GM23338 (cell line): ENCODE data around the gene FNDC11. TPM values are rescaled to one million over a fixed set of nuclear protein-coding genes. Genes with fewer than 3 reads are reported as not detected.

Experiments used
- ATAC-seq: fragments of 200-7000 bp; cut with Tn5 transposase; 3 replicates; pipeline ENCODE4 v1.9.1; 2020
- DNase-seq: peaks from one replicate; pipeline ENCODE4 v3.0.0-alpha.2; 2015; ENCODE audit warnings: low spot score
- H2AFZ ChIP-seq: fragments of 200-600 bp; sonication (generic); 2 replicates; pipeline ENCODE4 v1.8.0; 2016; ENCODE audit warnings: antibody characterized with exemption, mild to moderate bottlenecking, moderate library complexity
- H3F3A ChIP-seq: fragments of 200-600 bp; sonication (generic); replicated peaks from 2 replicates; pipeline ENCODE4 v1.8.0; 2017; ENCODE audit warnings: antibody characterized with exemption, mixed run types, low read depth
- H3K27ac ChIP-seq: fragments of 200-600 bp; sonication (generic); 2 replicates; pipeline ENCODE4 v1.6.1; 2016; ENCODE audit warnings: low read depth
- H3K27me3 ChIP-seq: fragments of 200-600 bp; sonication (generic); 2 replicates; pipeline ENCODE4 v1.8.0; 2016; ENCODE audit warnings: mild to moderate bottlenecking, mixed run types, moderate library complexity; ENCODE audit not compliant: insufficient read depth
- H3K36me3 ChIP-seq: fragments of 200-600 bp; sonication (generic); 2 replicates; pipeline ENCODE4 v1.8.0; 2016; ENCODE audit warnings: mild to moderate bottlenecking; ENCODE audit not compliant: insufficient read depth
- H3K4me1 ChIP-seq: fragments of 200-600 bp; sonication (generic); 2 replicates; pipeline ENCODE4 v1.8.0; 2016; ENCODE audit warnings: mild to moderate bottlenecking, moderate library complexity; ENCODE audit not compliant: insufficient read depth
- H3K4me2 ChIP-seq: fragments of 200-600 bp; sonication (generic); 2 replicates; pipeline ENCODE4 v1.7.1; 2017; ENCODE audit warnings: mixed run types
- H3K4me3 ChIP-seq: fragments of 200-600 bp; sonication (generic); 2 replicates; pipeline ENCODE4 v1.6.1; 2016; ENCODE audit warnings: mixed run types
- H3K79me2 ChIP-seq: fragments of 200-600 bp; sonication (generic); replicated peaks from 2 replicates; pipeline ENCODE4 v1.8.0; 2017; ENCODE audit warnings: mild to moderate bottlenecking; ENCODE audit not compliant: insufficient read depth
- H3K9me2 ChIP-seq: fragments of 200-600 bp; sonication (generic); 2 replicates; pipeline ENCODE4 v1.8.0; 2017; ENCODE audit not compliant: insufficient read depth
- H4K20me1 ChIP-seq: fragments of 200-600 bp; sonication (generic); replicated peaks from 2 replicates; pipeline ENCODE4 v1.8.0; 2017; ENCODE audit warnings: mild to moderate bottlenecking; ENCODE audit not compliant: insufficient read depth
- H3K27ac Mint-ChIP-seq: 2 replicates; pipeline ENCODE4 v1.8.0; 2020; ENCODE audit warnings: inconsistent platforms, mild to moderate bottlenecking, moderate library complexity, mixed read lengths
- H3K27me3 Mint-ChIP-seq: 3 replicates; pipeline ENCODE4 v1.8.0; 2022; ENCODE audit warnings: low read depth, mild to moderate bottlenecking, moderate library complexity, mixed read lengths, inconsistent platforms; ENCODE audit not compliant: insufficient read depth, poor library complexity
- H3K36me3 Mint-ChIP-seq: 3 replicates; pipeline ENCODE4 v1.8.0; 2021; ENCODE audit warnings: low read depth, mild to moderate bottlenecking, inconsistent platforms, moderate library complexity, mixed read lengths
- H3K4me1 Mint-ChIP-seq: 3 replicates; pipeline ENCODE4 v1.8.0; 2020; ENCODE audit warnings: mild to moderate bottlenecking, inconsistent platforms, mixed read lengths
- H3K4me3 Mint-ChIP-seq: 3 replicates; pipeline ENCODE4 v1.8.0; 2021; ENCODE audit warnings: moderate library complexity, mild to moderate bottlenecking, inconsistent platforms, mixed read lengths
- H3K9me3 Mint-ChIP-seq: 3 replicates; pipeline ENCODE4 v1.8.0; 2020; ENCODE audit warnings: moderate library complexity, mild to moderate bottlenecking, inconsistent platforms, mixed read lengths
- CREB1 ChIP-seq: fragments of 250-450 bp; sonication (Bioruptor Pico); IDR thresholded peaks from 2 replicates; pipeline ENCODE4 v1.5.0; 2020; ENCODE audit warnings: low read depth, mild to moderate bottlenecking, moderate library complexity
- CTCF ChIP-seq, 2 experiments: fragments of 200-600 bp in 1 of 2; sonication (generic) in 1 of 2; conservative IDR thresholded peaks; 2 replicates each; pipeline versions ENCODE4 v1.5.1 to v1.6.1; 2016 to 2017; ENCODE audit warnings: antibody characterized with exemption in 2 of 2, low read depth in 2 of 2, mild to moderate bottlenecking in 2 of 2, moderate library complexity in 1 of 2
- EZH2 ChIP-seq: fragments of 200-600 bp; sonication (generic); IDR thresholded peaks from one replicate; pipeline ENCODE4 v1.8.0; 2017; ENCODE audit warnings: antibody characterized with exemption, mild to moderate bottlenecking, low read depth; ENCODE audit not compliant: unreplicated experiment
- EZH2phosphoT487 ChIP-seq: fragments of 200-600 bp; sonication (generic); IDR thresholded peaks from one replicate; pipeline ENCODE4 v1.8.1; 2018; ENCODE audit warnings: antibody characterized with exemption; ENCODE audit not compliant: unreplicated experiment
- NANOG ChIP-seq: IDR thresholded peaks from 2 replicates; pipeline ENCODE4 v1.6.1; 2016; ENCODE audit warnings: antibody characterized with exemption, borderline replicate concordance
- POLR2AphosphoS5 ChIP-seq: IDR thresholded peaks from 2 replicates; pipeline ENCODE4 v1.6.1; 2016; ENCODE audit warnings: antibody characterized with exemption, low read depth
- REST ChIP-seq: IDR thresholded peaks from one replicate; pipeline ENCODE4 v1.6.1; 2018; ENCODE audit warnings: antibody characterized with exemption; ENCODE audit not compliant: unreplicated experiment
- STAT1 ChIP-seq: IDR thresholded peaks from one replicate; pipeline ENCODE4 v1.6.1; 2016; ENCODE audit warnings: antibody characterized with exemption; ENCODE audit not compliant: unreplicated experiment
- ZNF114 ChIP-seq: fragments of 250-450 bp; sonication (Bioruptor Pico); IDR thresholded peaks from 2 replicates; pipeline ENCODE4 v1.5.0; 2020; ENCODE audit warnings: mild to moderate bottlenecking, moderate library complexity
- ZNF331 ChIP-seq: fragments of 250-450 bp; sonication (Bioruptor Pico); IDR thresholded peaks from 2 replicates; pipeline ENCODE4 v1.5.0; 2020; ENCODE audit warnings: low read depth, mild to moderate bottlenecking, moderate library complexity
- polyA plus RNA-seq: library from polyadenylated mRNA; unstranded; fragments of >200 nt; fragmentation: Nextera tagmentation; extraction: Ambion mirVana; gene quantifications from 2 replicates; pipeline ENCODE4 v1.2.1, GENCODE V29; 2016
- total RNA-seq: library from RNA; depleted of rRNA; stranded (reverse); fragments of >200 nt; shearing (Covaris generic); gene quantifications from 2 replicates; pipeline ENCODE4 v1.2.3, GENCODE V29; 2014

Gene FNDC11
- total and polyA plus RNA-seq, 2 experiments from 2014 or later, result 3.4 to 5.3 TPM

DNA sequence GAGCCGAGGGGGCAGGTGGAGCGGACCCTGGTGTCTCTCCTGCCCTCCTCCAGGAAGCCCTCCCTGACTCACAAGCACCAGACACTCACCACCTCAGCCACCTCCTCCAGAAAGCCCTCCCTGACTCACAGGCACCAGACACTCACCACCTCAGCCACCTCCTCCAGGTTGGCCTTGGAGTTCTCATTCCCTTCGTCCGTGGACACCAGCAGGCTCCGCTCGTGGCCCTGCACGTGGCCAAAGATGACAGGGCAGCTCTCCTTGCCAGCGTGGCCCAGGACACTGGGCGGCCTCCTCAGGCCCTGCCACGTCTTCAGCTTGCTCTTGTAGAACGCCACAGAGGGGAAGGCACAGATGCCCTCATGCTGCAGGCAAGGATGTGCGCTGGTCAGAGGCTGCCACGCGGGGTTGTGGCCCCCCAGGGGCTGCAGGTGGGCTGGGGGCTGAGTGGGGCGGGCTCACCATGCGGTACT, 6.4 kb downstream of the FNDC11 start (continued):
- no peak for TF ChIP-seq REST
- TF ChIP-seq ZNF331 (CRISPR knock-in tag), result no peak
- TF ChIP-seq ZNF114 (CRISPR knock-in tag), result no peak
- TF ChIP-seq CREB1 (CRISPR knock-in tag), result no peak
- TF ChIP-seq STAT1, result no peak

- peaks cover 3% of the 10 kb centered on the region; the same call in 1 of the 3 replicates for H3K36me3 Mint-ChIP-seq
- TF ChIP-seq EZH2, result no peak
- no peaks in the 10 kb centered on the region for H3K27me3 ChIP-seq
- peaks cover 4% of the 10 kb centered on the region; the same call in 2 of the 3 replicates for H3K4me1 Mint-ChIP-seq
- no peaks in the 10 kb centered on the region for H3K36me3 ChIP-seq
- 0 out of 2 replicates have a peak, but pooled peaks cover 2% of the 10 kb centered on the region for H3F3A ChIP-seq
- no peak overlapping the region for H2AFZ ChIP-seq
- DNase-seq (no peak), ATAC-seq (no peak)
- H3K79me2 ChIP-seq, result no peaks in the 10 kb centered on the region
- no peaks in the 10 kb centered on the region for H3K27me3 Mint-ChIP-seq
- H3K4me3 Mint-ChIP-seq, result no peak overlapping the region
- H3K4me3 ChIP-seq, result no peak overlapping the region
- H3K27ac ChIP-seq, result no peak overlapping the region
- no peaks in the 10 kb centered on the region for H3K9me2 ChIP-seq
- peaks cover 4% of the 10 kb centered on the region; the same call in 2 of the 3 replicates for H3K9me3 Mint-ChIP-seq
- H3K4me1 ChIP-seq, result no peaks in the 10 kb centered on the region
- H3K4me2 ChIP-seq, result no peak overlapping the region
- no peaks in the 10 kb centered on the region for H4K20me1 ChIP-seq
- H3K27ac Mint-ChIP-seq, result no peak overlapping the region
These were observed 7.1 kb downstream of the FNDC11 start for GRCh38 chr20:63560856-63561609.

DNA sequence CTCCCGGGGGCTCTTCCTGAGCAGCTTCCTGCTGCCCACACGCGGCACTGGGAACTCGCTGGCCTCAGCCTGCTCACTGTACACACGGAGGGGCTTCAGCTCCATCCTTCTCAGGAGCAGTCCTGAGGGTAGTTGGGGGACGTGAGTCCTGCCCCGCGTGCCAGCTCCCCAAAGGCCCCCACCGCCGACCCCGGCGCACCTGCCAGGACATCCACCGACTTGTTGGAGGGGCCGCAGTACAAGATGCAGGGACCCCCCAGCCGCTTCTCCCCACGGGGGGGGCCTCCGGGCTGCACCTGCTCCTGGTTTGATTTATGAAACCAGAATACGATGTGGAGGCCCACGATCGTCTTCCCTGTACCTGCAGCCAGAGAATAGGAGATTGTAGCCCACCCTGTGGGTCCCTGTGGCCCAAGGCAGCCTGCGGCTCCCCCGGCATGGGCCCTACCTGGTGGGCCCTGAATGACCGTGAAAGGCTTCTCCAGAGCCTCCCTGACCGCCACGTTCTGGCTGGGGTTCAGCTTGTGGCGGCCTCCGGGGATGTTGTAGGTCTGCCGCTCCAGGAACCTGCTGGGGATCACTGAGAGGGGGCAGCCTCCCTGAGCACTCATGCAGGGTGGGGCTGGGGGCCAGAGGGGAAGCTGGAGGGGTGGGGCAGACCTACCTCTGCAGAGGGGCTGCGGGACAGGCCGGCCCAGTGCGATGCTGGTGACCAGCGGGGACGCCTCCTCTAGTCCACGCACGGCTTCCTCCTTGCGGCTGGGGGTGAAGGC, 7.9 kb downstream of the FNDC11 start:
- TF ChIP-seq NANOG (no peak), EZH2 (no peak), STAT1 (no peak), CREB1 (CRISPR knock-in tag) (no peak), POLR2AphosphoS5 (no peak), ZNF114 (CRISPR knock-in tag) (no peak), CTCF (conservative IDR thresholded peaks at IDR 0.05; ENCODE audit: low read depth in 2 of 2) (no peak), EZH2phosphoT487 (no peak), ZNF331 (CRISPR knock-in tag) (no peak)
- no peaks in the 10 kb centered on the region for H3K4me1 ChIP-seq
- Mint-ChIP-seq H3K9me3 (peaks cover 4% of the 10 kb centered on the region; the same call in 2 of the 3 replicates), H3K36me3 (peaks cover 3% of the 10 kb centered on the region; the same call in 1 of the 3 replicates), H3K4me3 (no peak overlapping the region), H3K27ac (no peak overlapping the region), H3K4me1 (peaks cover 4% of the 10 kb centered on the region; the same call in 2 of the 3 replicates), H3K27me3 (no peaks in the 10 kb centered on the region)
- H3K79me2 ChIP-seq, result no peaks in the 10 kb centered on the region
- H3F3A ChIP-seq, result 0 out of 2 replicates have a peak, but pooled peaks cover 2% of the 10 kb centered on the region
- H3K4me2 ChIP-seq, result no peak overlapping the region
- no peak overlapping the region for H3K27ac ChIP-seq
- H2AFZ ChIP-seq, result no peak overlapping the region
- ATAC-seq (no peak), DNase-seq (no peak)
- no peaks in the 10 kb centered on the region for H3K36me3 ChIP-seq
- no peak overlapping the region for H3K4me3 ChIP-seq
- H3K27me3 ChIP-seq, result no peaks in the 10 kb centered on the region
- H4K20me1 ChIP-seq, result no peaks in the 10 kb centered on the region
- no peaks in the 10 kb centered on the region for H3K9me2 ChIP-seq
